Measurements from ENCODE around the gene ZNF358. TPM values are rescaled to one million over a fixed set of nuclear protein-coding genes. Genes with fewer than 3 reads are reported as not detected.

The ZNF358 gene
- total RNA-seq, 1 donor from 2014 or later: 163 TPM

GRCh38 chr19:7492558-7492957 lies 23.3 kb upstream of the ZNF358 start:
- H3K4me1 ChIP-seq: peaks cover 0 to 4% of the 10 kb centered on the region in 2 donors
- H3K27me3 ChIP-seq: no peaks in the 10 kb centered on the region
- H3K27ac ChIP-seq: no peak overlapping the region
- TF ChIP-seq, protein P1, sequence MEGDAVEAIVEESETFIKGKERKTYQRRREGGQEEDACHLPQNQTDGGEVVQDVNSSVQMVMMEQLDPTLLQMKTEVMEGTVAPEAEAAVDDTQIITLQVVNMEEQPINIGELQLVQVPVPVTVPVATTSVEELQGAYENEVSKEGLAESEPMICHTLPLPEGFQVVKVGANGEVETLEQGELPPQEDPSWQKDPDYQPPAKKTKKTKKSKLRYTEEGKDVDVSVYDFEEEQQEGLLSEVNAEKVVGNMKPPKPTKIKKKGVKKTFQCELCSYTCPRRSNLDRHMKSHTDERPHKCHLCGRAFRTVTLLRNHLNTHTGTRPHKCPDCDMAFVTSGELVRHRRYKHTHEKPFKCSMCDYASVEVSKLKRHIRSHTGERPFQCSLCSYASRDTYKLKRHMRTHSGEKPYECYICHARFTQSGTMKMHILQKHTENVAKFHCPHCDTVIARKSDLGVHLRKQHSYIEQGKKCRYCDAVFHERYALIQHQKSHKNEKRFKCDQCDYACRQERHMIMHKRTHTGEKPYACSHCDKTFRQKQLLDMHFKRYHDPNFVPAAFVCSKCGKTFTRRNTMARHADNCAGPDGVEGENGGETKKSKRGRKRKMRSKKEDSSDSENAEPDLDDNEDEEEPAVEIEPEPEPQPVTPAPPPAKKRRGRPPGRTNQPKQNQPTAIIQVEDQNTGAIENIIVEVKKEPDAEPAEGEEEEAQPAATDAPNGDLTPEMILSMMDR (IDR thresholded peaks at IDR 0.05): no peak
- intact Hi-C loops (cut with DNase I): no loop called here
- H3K36me3 ChIP-seq: no peaks in the 10 kb centered on the region
- H3K9me3 ChIP-seq: no peaks in the 10 kb centered on the region
- no peak overlapping the region for H3K4me3 ChIP-seq
- DNase-seq (ENCODE audit: low spot score in 2 of 2): no peak

- TF ChIP-seq, protein P1 (IDR thresholded peaks at IDR 0.05): no peak
- no peak overlapping the region for H3K4me3 ChIP-seq
- H3K27me3 ChIP-seq: no peaks in the 10 kb centered on the region
- H3K9me3 ChIP-seq: no peaks in the 10 kb centered on the region
- no peaks in the 10 kb centered on the region for H3K4me1 ChIP-seq
- no peaks in the 10 kb centered on the region for H3K36me3 ChIP-seq
- intact Hi-C loops (cut with DNase I): no loop called here
- peak overlapping the region; percentile 57 to 76 for H3K27ac ChIP-seq
- no peak for DNase-seq (ENCODE audit: low spot score in 2 of 2)
These were observed 21.3 kb upstream of the ZNF358 start for GRCh38 chr19:7494416-7495098.

GRCh38 chr19:7497292-7497691 lies 18.6 kb upstream of the ZNF358 start:
- intact Hi-C loops (cut with DNase I): no loop called here
- Histone ChIP-seq H3K27ac (no peak overlapping the region), H3K36me3 (no peaks in the 10 kb centered on the region), H3K4me1 (peaks cover 3 to 6% of the 10 kb centered on the region in 2 donors), H3K9me3 (no peaks in the 10 kb centered on the region), H3K27me3 (no peaks in the 10 kb centered on the region), H3K4me3 (no peak overlapping the region)
- DNase-seq (ENCODE audit: low spot score in 2 of 2): no peak
- TF ChIP-seq, protein P1 (IDR thresholded peaks at IDR 0.05): peak in 2 of 3 experiments; percentile 10 to 25

DNA sequence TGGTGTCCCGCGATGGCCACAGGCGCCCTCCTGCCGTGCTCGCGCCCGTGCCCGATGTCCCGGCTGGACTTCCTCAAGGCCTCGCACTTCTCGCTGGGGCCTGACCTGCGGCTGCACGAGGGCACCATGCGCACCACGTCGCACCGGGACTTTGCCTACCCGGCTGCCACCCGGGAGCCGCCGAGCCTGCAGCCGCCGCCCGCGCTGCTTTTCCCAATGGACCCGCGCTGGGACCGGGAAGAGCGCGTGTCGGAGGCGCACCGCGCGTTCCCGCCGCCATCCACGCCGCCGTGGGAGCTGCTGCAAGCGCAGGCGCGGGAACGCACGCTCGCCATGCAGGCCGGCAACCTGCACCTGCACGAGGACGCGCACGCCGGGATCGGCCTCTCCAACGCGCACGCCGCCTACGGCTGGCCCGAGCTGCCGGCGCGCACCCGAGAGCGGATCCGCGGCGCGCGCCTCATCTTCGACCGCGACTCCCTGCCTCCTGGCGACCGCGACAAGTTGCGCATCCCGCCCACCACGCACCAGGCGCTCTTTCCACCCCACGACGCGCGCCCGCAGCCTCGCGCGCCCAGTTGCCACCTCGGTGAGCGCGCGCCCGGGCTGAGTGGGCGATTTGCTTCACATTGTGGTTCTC lies 15.0 kb upstream of the ZNF358 start:
- no peak for DNase-seq (ENCODE audit: low spot score in 2 of 2)
- H3K27me3 ChIP-seq: no peaks in the 10 kb centered on the region
- peaks cover 3 to 9% of the 10 kb centered on the region in 2 donors for H3K4me1 ChIP-seq
- TF ChIP-seq, protein P1 (IDR thresholded peaks at IDR 0.05): no peak
- H3K9me3 ChIP-seq: no peaks in the 10 kb centered on the region
- no peak overlapping the region for H3K27ac ChIP-seq
- H3K4me3 ChIP-seq: peak overlapping the region; percentile 52 to 69
- H3K36me3 ChIP-seq: no peaks in the 10 kb centered on the region
- intact Hi-C loops (cut with DNase I): no loop called here

GRCh38 chr19:7502552-7502951 lies 13.4 kb upstream of the ZNF358 start:
- no peaks in the 10 kb centered on the region for H3K27me3 ChIP-seq
- no peak overlapping the region for H3K4me3 ChIP-seq
- peaks cover 3 to 9% of the 10 kb centered on the region in 2 donors for H3K4me1 ChIP-seq
- TF ChIP-seq, protein P1 (IDR thresholded peaks at IDR 0.05): no peak
- H3K27ac ChIP-seq: no peak overlapping the region
- intact Hi-C loops (cut with DNase I): no loop called here
- H3K36me3 ChIP-seq: no peaks in the 10 kb centered on the region
- H3K9me3 ChIP-seq: no peaks in the 10 kb centered on the region
- no peak for DNase-seq (ENCODE audit: low spot score in 2 of 2)

Data from ascending aorta (tissue), 2 donors.